ENCODE data around the gene GRB2.

DNA sequence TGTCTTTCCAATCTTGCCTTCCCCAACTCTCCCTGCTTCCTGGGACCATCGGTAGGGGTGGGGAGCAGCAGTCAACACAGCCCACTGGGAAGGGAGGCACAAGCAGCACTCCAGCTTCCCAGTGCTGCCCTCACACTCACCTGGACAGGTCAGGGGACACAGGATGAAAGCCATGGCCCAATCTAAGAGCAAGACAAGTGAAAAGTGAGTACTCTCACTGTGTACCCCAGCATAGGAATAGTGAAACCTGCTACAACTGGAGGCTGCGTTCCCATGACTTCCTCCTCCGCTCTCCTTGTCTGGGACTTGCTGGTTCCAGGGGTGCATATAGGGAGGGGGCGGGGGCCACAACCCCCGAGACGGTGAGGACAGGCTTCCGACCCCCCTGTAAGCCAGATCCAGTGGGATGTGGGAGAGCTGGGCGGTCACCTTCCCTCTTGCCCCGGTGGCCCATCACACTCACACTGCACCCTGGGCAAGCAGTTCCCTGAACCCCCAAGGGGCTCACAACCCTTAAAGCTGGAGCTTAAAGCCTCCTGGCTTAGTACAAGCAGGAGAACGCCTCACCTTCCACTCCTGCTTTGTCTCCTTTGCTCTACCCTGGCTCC is 86.8 kb downstream of the GRB2 start:
- TF ChIP-seq, protein P1, sequence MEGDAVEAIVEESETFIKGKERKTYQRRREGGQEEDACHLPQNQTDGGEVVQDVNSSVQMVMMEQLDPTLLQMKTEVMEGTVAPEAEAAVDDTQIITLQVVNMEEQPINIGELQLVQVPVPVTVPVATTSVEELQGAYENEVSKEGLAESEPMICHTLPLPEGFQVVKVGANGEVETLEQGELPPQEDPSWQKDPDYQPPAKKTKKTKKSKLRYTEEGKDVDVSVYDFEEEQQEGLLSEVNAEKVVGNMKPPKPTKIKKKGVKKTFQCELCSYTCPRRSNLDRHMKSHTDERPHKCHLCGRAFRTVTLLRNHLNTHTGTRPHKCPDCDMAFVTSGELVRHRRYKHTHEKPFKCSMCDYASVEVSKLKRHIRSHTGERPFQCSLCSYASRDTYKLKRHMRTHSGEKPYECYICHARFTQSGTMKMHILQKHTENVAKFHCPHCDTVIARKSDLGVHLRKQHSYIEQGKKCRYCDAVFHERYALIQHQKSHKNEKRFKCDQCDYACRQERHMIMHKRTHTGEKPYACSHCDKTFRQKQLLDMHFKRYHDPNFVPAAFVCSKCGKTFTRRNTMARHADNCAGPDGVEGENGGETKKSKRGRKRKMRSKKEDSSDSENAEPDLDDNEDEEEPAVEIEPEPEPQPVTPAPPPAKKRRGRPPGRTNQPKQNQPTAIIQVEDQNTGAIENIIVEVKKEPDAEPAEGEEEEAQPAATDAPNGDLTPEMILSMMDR (IDR thresholded peaks at IDR 0.05), result no peak
- no peak for TF ChIP-seq POLR2A (IDR thresholded peaks at IDR 0.05)
